GM21447 (cell line): Measurements from ENCODE around the gene EED.
A peak's percentile ranks its signal among the peaks of the same experiment; 100 is the strongest.
"Not testable (repeated sequence)": the region's sequence is repeated elsewhere in the genome, so short reads cannot be mapped to it uniquely, and the experiment has no call there.

Source experiments
- ATAC-seq: cut with Tn5 transposase; IDR thresholded peaks from one replicate; pipeline ENCODE4 v1.9.1; 2021; ENCODE audit not compliant: unreplicated experiment

The EED gene

GRCh38 chr11:86218125-86219084 is 26.1 kb upstream of the EED start:
- peak; percentile 42 for ATAC-seq

GRCh38 chr11:86219311-86220193 is 25.0 kb upstream of the EED start:
- ATAC-seq, result peak; percentile 75

DNA sequence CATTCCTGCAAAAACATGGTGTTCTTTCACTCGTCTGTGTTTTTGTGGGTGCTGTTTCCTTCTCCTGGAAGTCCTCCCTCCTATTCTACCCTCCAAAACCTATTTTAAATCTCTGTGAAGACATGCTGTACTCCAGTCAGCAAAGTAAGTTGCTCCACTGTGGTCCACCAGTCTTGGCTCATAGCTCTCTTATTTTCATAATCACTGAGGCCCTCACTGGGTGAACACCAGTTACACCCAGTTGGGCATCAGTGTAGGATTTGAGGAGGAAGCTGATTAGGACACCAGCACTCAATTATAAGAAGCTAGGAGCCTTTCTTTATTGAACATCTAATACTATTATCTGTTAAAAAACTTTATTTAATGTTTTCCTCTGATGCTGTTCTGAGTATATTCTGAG is 23.9 kb upstream of the EED start:
- ATAC-seq, result no peak

DNA sequence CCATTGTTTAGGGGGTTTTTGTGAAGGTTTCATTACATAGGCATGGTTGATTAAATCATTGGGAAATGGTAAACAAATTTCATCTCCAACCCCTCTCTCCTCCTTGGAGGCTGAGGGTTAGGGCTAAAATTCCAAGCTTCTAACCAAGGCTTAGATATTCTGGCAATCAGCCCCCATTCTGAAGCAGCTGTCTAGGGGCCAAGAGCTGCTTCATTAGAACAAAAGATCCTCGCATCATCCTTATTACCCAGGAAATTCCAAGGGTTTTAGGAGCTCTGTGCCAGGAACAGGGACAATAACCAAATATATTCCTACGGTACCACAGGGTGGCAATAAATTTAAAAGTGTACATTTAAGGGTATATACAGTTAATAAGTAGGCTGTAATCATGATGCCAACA is 22.5 kb upstream of the EED start:
- ATAC-seq, result no peak

DNA sequence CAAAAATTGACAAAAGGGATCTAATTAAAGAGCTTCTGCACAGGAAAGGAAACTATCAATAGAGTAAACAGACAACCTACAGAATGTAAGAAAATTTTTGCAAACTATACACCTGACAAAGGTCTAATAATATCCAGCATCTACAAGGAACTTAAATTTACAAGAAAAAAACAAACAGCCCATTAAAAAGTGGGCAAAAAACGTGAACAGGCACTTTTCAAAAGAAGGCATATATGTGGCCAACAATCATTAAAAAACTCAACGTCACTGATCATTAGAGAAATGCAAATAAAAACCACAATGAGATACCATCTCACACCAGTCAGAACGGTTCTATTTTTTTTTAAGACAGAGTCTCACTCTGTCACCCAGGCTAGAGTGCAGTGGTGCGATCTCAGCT is 20.0 kb upstream of the EED start:
- ATAC-seq, result not testable (repeated sequence)

DNA sequence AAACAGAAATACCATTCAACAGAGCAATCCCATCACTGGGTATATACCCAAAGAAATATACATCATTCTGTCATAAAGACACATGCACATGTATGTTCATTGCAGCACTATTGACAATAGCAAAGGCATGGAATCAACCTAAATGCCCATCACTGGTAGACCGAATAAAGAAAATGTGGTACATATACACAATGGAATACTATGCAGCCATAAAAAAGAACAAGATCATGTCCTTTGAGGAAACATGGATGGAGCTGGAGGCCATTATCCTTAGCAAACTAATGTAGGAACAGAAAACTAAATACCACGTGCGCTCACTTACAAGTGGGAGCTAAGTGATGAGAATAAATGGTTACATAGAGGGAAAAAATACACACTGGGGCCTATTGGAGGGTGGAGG is 19.2 kb upstream of the EED start:
- ATAC-seq, result not testable (repeated sequence)

- no peak for ATAC-seq
These were observed 16.1 kb upstream of the EED start for GRCh38 chr11:86228269-86229038.

DNA sequence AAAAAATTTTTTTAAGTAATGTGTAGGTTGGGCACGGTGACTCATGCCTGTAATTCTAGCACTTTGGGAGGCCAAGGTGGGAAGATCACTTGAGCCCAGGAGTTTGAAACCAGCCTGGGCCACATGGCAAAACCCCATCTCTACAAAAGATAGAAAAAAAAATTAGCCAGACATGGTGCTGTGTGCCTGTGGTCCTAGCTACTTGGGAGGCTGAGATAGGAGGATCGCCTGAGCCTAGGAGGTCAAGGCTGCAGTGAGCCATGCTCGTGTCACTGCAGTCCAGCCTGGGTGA is 15.6 kb upstream of the EED start:
- not testable (repeated sequence) for ATAC-seq

DNA sequence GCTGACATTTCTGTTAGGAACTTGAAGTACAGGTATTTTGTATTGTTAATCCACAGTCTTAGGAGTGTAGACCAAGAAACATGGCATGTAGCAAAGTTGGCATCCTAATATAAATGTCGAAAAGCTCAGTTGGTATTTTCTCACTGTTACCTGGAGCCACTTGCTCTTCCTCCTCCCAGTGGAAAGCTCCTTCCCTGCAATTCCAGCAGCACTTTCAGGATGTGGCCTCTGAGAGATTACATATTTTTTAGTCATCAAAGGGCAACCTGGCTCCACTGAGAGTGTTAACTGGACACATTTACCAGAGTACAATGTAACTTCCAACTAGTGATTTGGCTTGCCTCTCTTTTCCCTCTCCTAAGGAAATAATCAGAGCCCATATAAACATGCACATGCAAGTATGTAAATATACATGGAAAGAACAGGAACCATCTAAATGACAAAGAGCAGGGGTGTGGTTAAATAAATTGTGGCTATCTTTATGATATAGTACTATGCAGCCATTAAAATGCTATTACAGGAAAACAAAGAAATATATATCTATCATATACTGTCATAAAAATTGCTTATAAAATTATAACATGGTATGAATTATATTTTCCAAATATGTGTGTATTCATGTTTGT is 14.3 kb upstream of the EED start:
- no peak for ATAC-seq

DNA sequence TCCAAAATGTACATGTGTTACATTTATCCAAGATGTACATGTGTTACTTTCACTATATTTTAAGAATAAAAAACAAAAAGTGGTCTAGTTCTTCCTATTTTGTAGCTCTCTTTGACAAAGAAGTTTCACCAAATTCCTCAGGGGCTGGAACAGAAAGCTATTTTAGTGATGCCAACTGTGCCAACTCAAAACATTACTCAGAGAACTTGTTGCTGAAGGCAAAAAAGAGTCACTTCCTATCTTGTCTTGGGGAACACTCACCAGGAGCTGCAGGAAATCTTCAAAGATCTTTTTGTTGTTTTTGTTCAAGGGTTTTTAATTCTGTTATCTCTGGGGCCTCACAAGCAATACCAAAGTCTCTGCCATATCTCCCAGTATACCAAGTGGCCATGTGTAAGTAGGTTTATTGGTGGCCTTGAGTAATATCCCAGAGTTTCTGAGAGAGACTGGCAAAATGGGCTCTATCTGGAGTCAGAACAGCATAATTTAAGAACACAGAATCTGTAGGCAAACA is 13.6 kb upstream of the EED start:
- ATAC-seq, result no peak

GRCh38 chr11:86232556-86232955 is 12.0 kb upstream of the EED start:
- ATAC-seq, result no peak

DNA sequence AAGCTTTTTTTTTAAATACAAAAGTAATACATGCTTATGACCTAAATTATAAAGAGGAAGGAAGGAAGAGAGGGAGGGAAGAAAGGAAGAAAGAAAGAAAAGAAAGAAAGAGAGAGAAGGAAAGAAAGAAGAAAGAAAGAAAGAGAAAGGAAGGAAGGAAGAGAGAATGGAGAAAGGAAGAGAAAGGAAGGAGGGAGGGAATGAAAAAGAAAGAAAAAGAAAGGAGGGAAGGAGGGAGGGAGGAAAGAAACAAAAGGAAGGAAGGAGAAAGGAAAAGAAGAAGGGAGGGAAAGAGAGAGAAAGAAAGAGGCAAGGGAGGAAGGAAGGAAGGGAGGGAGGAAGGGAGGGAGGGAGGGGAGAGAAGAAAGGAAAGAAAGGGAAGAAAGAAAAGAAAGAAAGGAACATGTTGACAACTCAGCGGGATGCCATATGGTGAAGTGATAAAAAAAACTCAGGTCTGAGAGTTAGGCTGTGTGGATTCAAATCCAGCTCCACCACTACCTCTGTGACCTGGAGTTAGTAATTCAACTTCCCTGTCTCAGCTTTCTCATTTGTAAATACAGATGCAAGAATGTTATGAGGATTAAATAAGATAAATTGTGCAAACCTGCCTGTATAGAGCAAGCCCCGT is 9.6 kb upstream of the EED start:
- no peak for ATAC-seq

DNA sequence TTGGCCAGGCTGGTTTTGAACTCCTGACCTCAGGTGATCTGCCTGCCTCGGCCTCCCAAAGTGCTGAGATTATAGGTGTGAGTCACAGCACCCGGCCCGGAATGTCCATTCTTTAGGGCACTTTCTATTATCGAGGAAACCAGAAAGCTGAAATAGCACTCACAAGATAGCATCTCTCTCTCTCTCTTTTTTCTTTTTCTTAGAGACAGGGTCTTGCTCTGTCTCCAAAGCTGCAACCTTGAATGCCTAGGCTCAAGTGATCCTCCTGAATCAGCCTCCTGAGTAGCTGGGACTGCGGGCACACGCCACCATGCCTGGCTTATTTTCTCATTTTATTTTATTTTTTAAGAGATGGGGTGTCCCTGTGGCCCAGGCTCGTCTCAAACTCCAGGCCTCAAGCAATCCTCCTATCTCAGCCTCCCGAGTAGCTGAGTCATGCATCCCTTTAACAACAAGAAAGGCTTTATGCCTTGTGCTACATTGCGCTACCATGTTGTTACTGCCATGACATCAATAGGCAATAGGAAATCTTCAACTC is 7.2 kb upstream of the EED start:
- no peak for ATAC-seq

GRCh38 chr11:86240164-86240563 is 4.4 kb upstream of the EED start:
- ATAC-seq, result no peak

GRCh38 chr11:86241956-86242535 is 2.5 kb upstream of the EED start:
- no peak for ATAC-seq

- ATAC-seq, result no peak
These were observed 1.2 kb upstream of the EED start for GRCh38 chr11:86243396-86243795.

GRCh38 chr11:86244063-86244521 is 461 bp upstream of the EED start:
- ATAC-seq, result peak; percentile 66

DNA sequence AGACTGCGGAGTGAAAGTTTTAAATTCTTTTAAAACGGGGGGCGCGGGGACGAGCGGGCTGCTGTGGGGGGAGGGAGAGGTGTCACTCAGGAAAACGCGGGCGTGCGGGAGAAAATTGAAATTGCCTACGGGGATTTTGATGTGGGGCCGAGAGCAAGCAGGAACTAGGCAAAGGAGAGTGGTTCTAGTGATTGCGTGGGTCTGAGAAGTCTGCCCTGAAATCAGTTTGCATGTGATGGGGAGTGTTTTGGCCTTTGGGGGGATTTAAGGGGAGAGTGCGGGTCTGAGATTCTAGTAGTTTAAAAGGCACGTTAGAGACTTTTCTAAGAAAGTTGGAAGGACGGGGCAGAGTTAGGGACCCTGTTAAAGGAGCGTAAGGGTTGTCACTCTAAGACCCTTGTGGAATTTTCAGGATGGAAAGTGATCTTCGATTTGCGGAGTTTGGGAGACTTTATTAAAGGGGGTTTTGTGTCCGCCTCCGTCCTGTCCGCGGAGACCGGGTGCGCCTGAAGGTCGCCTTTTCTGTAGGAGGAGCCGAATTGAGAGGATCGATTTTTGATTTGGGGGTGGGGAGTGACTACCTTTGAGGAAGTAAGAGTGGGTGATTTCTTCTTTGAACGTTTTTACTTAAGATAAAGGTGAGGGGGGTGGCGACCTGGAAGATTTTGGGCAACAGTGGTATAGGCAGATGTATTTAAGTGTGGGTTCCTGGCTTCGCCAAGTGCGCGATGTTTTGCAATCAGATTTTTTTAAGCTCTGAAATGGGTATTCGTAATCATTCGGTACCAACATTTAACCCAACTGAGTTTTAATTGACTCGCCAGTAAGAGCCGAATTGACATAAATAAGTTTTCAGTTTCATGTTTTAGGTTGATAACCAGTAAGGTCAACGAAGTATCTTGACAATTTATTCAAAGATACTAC is 1.1 kb downstream of the EED start:
- ATAC-seq, result peak; percentile 5
